Gastrocnemius medialis (tissue), 4 donors: ENCODE measurements around the gene CHST11.

Source experiments
- CTCF ChIP-seq, 5 experiments: fragments of 450-650 bp in 3 of 5; fragments of 200-600 bp in 2 of 5; sonication (generic) in 2 of 5; IDR thresholded peaks in 4 of 5; conservative IDR thresholded peaks in 1 of 5; 1 replicate in 4 of 5; 2 replicates in 1 of 5; pipeline ENCODE4 v1.5.1; 2016 to 2019; ENCODE audit warnings: antibody characterized with exemption in 5 of 5, mild to moderate bottlenecking in 3 of 5, moderate library complexity in 3 of 5
- POLR2A ChIP-seq, 2 donors: fragments of 450-650 bp; IDR thresholded peaks; one replicate each; pipeline ENCODE4 v1.6.1; 2017; ENCODE audit warnings: antibody characterized with exemption in 2 of 2, mild to moderate bottlenecking in 2 of 2, moderate library complexity in 2 of 2

GRCh38 chr12:104582739-104583138 lies 126.0 kb downstream of the CHST11 start:
- TF ChIP-seq CTCF (IDR thresholded peaks at IDR 0.05 in 4 of 5, conservative IDR thresholded peaks at IDR 0.05 in 1 of 5) (no peak), POLR2A (IDR thresholded peaks at IDR 0.05) (no peak)
